Measurements from ENCODE around the gene MACROD2.

- TF ChIP-seq BHLHE40 (IDR thresholded peaks at IDR 0.05; ENCODE audit: low read depth, low read length) (no peak), CTCF (conservative IDR thresholded peaks at IDR 0.05; ENCODE audit: low read depth, low read length) (no peak), MAFK (IDR thresholded peaks at IDR 0.05; ENCODE audit: low read depth, low read length) (no peak), MAZ (IDR thresholded peaks at IDR 0.05; ENCODE audit: borderline replicate concordance, low read depth, low read length) (no peak), CHD1 (IDR thresholded peaks at IDR 0.05; ENCODE audit: low read depth, low read length) (no peak), CEBPB (IDR thresholded peaks at IDR 0.05; ENCODE audit: low read depth, low read length) (no peak), MXI1 (IDR thresholded peaks at IDR 0.05; ENCODE audit: borderline replicate concordance, low read depth, low read length) (no peak), POLR2A (IDR thresholded peaks at IDR 0.05; ENCODE audit: low read depth, low read length) (no peak), RAD21 (IDR thresholded peaks at IDR 0.05; ENCODE audit: low read length) (no peak), NFE2L2 (IDR thresholded peaks at IDR 0.05; ENCODE audit: low read depth, low read length) (no peak)
- TF ChIP-seq, protein P1, sequence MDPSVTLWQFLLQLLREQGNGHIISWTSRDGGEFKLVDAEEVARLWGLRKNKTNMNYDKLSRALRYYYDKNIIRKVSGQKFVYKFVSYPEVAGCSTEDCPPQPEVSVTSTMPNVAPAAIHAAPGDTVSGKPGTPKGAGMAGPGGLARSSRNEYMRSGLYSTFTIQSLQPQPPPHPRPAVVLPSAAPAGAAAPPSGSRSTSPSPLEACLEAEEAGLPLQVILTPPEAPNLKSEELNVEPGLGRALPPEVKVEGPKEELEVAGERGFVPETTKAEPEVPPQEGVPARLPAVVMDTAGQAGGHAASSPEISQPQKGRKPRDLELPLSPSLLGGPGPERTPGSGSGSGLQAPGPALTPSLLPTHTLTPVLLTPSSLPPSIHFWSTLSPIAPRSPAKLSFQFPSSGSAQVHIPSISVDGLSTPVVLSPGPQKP (IDR thresholded peaks at IDR 0.05; ENCODE audit: borderline replicate concordance, low read depth, low read length), result no peak
- TF ChIP-seq, protein P2, sequence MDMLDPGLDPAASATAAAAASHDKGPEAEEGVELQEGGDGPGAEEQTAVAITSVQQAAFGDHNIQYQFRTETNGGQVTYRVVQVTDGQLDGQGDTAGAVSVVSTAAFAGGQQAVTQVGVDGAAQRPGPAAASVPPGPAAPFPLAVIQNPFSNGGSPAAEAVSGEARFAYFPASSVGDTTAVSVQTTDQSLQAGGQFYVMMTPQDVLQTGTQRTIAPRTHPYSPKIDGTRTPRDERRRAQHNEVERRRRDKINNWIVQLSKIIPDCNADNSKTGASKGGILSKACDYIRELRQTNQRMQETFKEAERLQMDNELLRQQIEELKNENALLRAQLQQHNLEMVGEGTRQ (IDR thresholded peaks at IDR 0.05; ENCODE audit: low read depth, low read length), result no peak
Measured at GRCh38 chr20:14910126-14910525, 914.8 kb downstream of the MACROD2 start.

Data from IMR-90 (cell line).